Cardiac fibroblast (primary cell): ENCODE data around the gene HNF1A.

Source experiments
- DNase-seq, 2 donors: peaks; one replicate each; pipeline versions ENCODE4 v3.0.0 to v3.0.0-alpha.2; 2010; ENCODE audit warnings: low read depth in 2 of 2
- H3K4me3 ChIP-seq, 2 donors: replicated peaks in 1 of 2; 1 replicate in 1 of 2; 2 replicates in 1 of 2; pipeline ENCODE4 v1.5.1; 2011; ENCODE audit warnings: low read depth in 2 of 2, low read length in 2 of 2, mild to moderate bottlenecking in 2 of 2, moderate library complexity in 1 of 2
- CTCF ChIP-seq: IDR thresholded peaks from one replicate; pipeline ENCODE4 v1.5.1; 2011; ENCODE audit warnings: low read depth, mild to moderate bottlenecking, low read length, inconsistent platforms

HNF1A gene

GRCh38 chr12:120965534-120966091, 12.7 kb upstream of the HNF1A start:
- DNase-seq, result no peak
- no peak for TF ChIP-seq CTCF
- no peak overlapping the region for H3K4me3 ChIP-seq

- TF ChIP-seq CTCF, result no peak
- no peak for DNase-seq
- H3K4me3 ChIP-seq, result no peak overlapping the region
Observed at GRCh38 chr12:120970310-120970709, 8.0 kb upstream of the HNF1A start.

- peak; percentile 72 to 78 for DNase-seq
- peak; percentile 74 for TF ChIP-seq CTCF
- H3K4me3 ChIP-seq, result no peak overlapping the region
Observed at GRCh38 chr12:120971299-120972180, 6.8 kb upstream of the HNF1A start.

GRCh38 chr12:120972870-120973543, 5.3 kb upstream of the HNF1A start:
- no peak overlapping the region for H3K4me3 ChIP-seq
- no peak for TF ChIP-seq CTCF
- DNase-seq, result no peak

- no peak for TF ChIP-seq CTCF
- H3K4me3 ChIP-seq, result no peak overlapping the region
- DNase-seq, result no peak
Observed at GRCh38 chr12:120977531-120978295, 630 bp upstream of the HNF1A start.

GRCh38 chr12:120979220-120979861, 998 bp downstream of the HNF1A start:
- no peak for TF ChIP-seq CTCF
- no peak for DNase-seq
- H3K4me3 ChIP-seq, result no peak overlapping the region
